GM19023 (cell line): Measurements from ENCODE around the gene SLC26A1.

Experiments used
- ATAC-seq: cut with Tn5 transposase; IDR thresholded peaks from one replicate; pipeline ENCODE4 v1.9.1; 2021; ENCODE audit warnings: mild to moderate bottlenecking, moderate library complexity; ENCODE audit not compliant: unreplicated experiment

Gene SLC26A1

DNA sequence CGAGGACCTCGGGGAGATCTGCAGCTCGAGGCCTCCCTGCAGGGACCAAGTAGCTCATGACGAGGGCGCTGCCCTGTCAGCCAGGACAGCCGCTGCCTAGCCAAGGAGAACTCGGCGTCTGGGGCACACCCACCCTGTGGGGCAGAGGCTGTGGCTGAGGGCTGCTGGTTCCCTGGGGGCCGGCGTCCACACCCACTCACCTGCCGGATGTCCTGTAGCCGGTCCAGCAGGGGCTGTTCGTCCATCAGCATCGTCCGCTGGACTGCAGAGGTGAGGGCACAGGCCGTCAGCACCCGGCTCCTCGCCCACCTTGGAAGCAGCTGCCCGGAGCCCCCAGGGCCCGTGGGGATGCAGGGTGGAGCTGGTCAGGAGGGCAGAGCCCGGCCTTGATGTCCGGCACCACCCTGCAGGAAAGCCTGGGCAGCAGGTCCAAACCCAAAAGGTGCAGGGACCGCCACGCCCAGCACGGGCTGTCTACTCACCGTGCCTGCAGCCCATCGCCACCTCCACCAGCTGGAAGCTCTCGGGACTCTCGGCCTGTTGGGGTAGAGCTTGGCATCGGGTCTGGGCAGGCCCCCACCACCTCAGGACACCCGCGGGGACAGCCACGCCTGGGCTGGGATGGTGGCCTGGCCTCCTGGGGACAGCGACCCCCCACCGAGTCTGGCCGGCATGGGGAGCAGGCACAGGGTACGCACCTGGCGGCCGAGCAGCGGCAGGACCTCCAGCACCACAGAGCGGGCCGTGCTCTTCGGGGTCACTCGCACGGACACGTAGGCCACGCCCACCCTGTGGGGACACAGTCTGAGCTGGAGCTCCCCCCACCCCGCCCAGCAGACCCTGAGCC is 26.7 kb downstream of the SLC26A1 start:
- no peak for ATAC-seq

DNA sequence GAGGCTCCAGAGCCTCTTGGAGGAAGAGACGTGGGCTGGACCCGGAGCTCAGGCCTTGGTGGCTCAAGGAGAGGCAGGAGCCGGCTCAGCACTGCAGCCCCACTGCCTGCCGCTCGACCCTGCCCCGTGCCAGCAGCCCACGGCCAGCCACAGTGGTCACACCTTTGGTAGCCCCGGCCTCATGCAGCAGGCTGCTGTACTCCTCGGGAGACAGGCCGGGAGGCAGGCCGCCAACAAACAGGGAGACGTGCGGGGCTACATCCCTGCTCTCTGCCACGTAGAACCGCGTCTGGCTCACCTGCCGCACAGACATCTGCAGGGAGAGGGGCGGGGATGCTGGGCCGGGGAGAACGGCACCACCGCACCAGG is 27.5 kb downstream of the SLC26A1 start:
- no peak for ATAC-seq

DNA sequence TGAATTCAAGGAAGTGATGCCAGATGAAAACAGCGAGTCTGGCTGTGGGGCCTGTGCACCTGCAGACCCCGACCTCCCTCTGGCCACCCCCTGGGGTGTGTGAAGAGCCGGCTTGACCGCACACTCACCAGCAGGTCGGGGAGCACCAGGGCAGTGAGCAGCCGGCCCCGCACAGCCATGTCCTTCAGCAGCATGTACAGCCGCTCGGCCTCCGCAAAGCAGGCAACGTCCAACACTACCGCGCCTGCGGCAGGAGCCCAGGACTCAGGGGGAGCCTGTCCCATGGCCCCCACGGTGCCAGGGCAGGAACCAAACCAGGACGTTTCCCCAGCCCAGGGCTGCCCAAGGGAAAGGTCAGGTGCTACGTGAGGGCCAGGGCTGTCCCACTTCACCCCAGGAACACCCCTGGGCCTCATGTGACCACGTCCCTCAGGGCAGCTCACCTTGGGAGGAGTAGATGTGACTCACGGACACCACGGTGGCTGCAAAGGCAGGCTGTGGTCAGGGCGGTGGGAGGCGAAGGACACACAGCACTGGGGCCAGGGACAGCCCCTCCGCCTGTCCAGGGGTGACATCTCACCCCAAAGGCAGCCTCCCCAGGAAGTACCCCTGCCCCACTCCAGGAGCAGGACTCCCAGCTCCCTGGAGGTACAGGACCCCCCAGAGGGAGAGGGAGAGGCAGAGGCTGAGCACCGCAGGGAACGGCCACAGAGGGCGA is 28.0 kb downstream of the SLC26A1 start:
- ATAC-seq: no peak

DNA sequence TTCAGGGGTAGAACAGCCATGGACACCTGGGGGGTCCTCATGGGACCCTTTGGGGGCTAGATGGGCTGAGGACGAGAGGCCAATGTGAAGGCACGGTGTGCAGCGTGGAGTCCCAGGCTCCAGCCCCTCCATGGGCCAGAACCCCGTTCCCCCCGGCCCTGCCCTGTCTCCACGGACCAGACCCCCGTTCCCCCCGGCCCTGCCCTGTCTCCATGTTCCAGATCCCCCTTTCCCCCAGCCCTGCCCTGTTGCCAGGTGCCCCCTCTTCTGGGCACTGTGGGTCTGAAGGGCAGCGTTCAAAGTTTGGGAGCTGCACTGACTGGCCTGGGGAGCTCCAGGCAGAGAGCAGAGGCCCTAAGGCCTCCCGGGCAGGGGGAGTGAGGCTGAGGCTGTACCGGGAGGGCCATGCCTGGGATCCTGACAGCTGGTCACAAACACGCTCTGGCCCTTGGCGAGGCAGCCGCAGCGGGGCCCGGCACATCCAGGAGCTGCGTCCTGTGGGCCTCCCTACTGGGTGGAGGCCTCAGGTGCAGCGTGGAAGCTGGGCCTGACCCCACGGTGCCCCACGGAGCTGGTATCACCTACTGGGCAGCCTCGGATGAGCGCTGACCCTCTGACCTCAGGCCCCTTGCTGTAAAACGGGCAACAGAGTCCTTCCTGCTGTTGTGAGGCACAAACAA is 28.7 kb downstream of the SLC26A1 start:
- no peak for ATAC-seq

DNA sequence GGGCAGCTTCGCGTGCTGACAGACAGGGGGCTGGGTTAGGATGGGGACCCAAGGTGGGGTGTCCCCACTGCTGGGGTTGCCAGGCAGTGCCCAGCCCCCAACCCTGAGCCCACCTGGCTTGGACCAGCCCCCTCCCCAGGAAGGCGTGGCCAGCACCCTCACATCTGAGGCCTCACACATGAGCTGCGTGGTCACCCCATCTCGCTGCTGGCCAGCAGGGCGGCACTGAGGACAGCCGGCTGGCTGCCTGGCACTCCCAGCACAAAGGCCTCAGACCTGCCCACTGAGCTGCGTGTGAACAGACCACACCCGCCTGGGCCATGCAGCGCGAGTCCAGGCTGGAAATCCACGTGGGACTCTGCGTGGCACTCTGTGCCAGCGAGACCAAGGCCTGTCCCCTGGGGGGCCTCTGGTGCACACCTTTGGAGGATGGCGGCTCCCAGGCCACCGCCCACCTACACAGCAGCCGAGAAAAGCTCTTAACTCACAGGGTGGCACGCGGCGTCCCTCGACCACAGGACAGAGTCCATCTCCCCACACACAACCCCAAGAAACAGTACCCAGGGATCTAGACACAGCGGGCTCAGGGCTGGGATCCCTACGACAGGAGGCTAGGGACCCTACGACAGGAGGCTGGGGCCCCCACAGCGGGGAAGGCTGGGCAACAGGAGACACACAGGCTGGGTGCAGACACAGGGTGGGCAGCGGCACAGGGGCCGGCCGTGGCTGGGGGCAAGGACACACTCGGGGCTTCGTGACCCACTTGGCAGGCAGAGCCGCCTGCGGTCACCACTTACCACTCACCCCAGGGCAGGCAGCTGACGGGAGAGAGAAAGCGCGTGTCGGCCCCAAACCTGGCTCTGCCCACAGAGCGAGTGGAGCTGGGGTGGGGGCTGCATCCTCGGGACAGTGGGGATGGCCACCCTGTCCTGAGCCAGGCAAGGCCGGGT is 29.7 kb downstream of the SLC26A1 start:
- no peak for ATAC-seq

DNA sequence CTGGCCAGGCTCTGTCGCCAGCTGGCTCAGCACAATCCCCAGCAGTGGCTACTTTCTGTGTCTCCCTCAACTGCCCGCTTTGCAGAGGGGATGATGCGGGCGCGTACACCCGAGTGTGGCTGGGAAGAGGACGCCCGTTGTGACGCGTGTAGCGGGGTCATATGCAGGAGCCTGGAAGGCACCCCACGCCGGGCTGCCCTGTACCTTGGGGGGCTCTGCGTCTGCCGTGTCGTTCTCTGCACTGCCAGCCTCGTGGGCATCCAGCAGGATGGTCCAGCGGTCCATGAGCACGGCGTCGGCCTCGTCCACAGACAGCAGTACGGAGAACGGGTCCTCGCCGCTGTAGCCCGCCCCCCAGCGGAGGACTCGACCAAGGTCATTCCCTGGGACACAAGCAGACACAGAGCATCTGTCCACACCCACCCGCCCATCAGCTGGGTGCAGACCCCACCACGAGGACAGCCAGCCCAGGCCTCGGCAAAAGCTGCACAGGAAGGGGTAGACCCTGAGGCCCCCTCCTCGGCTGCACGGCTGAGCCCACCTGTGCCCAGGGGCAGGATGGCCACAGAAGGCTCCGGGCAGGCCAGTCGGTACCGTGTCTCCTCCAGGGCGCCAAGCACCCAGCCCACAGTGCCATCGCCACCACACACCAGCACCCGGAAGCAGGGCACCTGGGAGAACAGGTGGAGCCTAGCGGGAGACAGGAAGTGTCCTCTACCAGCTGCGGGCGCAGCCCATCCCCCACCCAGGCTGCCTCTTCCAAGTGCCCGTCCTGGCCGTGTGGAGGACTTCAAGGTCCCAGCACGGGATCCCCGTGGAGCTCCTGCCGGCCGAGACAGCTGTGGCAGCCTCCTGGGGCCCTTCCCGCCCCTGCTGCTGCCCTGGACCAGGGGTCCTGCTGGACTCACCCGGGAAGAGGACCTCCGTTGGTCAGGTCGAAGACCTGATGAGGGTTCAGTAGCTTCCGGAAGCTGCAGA is 30.7 kb downstream of the SLC26A1 start:
- ATAC-seq: no peak

DNA sequence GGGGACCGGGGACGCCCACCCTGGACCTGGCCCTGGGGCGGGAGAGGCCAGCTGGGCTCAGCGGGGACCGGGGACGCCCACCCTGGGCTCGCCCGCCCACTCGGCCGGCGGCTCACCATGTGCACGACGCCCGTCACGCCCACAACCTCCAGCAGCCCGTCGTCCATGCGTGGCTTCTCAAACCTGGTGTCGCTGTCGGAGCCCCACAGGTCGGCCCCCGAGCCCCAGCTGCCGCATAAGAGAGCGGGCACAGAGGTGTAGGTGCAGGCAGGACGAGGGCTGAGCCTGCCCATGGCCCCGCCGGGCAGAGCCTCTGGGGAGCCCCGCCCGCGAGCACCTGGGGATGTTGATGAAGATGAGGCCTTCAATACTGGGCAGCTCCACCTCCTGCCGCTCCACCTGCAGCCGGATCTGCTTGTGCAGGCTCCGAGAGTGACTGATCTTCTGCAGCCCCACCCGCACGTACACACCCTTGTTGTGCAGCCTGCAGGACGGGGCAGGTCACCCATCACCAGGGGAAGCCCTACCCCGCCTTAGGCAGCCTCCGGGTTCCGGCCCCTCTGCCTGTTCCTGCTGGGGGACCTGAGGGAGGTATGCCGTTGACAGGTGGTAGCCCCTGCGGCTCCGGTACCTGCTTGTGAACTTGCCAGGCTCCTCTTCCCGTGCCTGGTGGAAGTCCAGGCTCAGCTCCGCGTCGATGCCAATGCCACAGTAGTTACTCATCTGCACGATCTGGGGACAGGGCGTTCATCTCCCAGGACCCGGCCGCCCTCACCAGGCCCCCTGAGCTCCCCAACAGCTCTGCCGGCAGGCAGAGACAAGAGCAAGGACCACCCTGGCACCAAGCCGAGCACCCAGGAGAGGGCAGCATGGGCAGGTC is 31.6 kb downstream of the SLC26A1 start:
- no peak for ATAC-seq

DNA sequence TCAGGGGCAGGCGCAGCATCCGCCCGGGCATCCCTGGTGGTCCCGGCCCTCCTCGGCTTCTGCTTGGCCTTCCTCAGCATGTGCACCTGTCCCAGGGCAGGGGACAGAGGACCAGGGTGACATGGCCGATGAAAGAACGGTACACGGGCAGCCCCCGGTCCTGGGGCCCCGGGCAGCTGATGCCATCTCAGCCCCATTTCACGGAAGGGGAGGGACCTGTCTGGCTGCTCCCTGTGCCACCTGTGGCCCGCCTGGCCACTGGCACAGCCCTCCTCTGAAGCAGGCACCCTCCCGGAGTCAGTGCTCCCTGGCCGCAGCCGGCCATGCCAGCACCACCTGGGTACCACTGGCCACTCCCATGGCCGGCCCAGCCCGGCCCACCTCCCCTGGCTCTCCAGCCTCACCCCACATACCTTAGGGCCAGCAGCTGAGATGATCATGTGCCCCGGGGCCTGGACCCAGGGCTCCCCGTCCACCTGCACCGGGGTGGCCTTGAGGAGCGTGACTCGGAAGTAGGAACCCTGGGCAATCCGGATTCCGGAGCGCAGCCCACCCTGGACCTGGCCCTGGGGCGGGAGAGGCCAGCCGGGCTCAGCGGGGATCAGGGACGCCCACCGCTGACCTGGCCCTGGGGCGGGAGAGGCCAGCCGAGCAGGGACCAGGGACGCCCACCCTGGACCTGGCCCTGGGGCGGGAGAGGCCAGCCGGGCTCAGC is 32.4 kb downstream of the SLC26A1 start:
- ATAC-seq: no peak

DNA sequence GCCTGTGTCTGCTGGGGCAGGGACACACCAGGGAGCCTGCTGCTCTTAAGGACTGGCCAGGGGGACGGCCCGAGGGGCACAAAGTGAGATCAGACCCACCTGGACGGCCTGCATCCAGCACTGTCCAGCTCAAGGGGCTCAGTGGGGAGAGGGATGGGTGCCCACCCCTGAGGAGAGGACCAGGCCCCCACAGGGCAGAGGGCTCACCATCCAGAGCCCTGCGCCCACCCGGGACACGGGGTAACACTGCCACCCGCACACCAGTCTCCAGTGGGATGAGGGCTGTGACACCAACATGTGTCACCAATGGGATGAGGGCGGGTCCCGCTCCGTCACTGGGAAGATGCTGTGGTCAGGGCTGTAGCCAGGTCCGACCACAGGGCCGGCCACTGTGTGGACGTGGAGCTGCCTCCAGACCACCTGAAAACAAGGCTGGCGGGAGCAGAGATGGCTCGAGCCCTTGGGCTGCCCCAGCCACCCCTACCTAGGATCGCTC is 33.0 kb downstream of the SLC26A1 start:
- no peak for ATAC-seq

DNA sequence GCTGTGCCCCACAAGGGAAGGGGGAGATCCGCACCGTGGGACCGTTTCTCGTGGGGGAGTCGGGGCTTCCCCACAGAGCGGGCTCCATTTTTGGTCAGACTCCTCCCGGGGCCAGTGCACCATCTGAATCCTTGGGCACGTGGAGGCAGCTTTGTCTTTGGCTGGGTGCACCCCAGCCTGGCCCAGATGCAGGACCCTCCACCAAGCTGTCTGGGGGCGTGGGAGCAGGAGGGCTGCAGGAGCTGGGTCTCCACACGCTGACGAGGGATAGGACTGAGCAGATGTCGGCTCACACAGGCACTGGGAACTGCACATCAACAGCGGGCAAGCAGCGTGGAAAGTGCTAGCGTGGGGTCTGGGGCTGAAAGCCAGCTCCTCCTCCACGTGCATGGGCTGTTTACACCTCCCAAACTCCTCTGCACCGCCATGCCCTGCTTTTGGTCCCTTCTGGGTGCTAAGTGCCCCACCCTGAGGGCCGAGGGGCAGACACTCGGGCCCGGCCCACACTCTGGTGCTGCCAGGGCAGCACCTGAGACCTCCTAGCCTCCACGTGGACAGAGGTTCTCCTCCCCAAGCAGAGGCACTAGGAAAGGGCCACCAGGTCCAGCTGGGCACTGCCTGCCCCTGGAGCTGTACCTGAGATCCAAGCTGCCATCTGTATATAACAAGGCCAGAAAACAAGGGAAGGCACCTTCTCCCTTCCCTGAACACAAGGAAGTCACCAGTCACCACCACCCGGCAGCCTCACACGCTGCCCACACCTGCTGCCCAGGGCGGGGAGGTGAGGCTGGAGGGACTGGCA is 33.7 kb downstream of the SLC26A1 start:
- no peak for ATAC-seq

DNA sequence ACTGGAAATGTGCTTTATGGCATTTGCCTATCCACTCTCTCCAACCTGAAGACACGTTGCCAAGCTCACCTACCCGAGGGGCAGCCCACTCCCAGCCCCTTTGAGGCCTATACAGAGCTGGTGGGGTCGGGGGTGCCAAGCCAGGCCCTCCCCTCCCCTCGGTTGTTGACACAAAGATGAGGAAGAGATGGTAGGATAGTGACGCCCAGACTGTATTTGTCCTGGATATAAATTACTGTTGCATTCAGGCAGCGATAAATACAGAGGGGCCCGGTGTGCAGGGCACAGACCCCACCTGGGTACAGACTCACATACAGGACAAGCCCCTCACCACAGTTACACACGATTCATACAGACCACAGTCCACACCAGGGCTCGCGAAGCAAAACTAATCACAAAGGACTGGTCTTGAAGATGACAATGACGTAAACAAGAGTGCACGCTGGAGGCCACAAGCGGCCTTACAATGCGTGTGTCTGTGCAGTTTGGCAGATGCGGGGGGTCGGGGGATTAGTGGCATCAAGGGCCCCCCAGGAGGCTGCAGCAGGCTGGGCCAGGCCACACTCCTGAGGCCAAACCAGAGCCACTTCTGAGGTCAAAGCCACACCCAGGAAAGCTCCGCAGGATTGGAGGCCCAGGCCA is 34.4 kb downstream of the SLC26A1 start:
- no peak for ATAC-seq

DNA sequence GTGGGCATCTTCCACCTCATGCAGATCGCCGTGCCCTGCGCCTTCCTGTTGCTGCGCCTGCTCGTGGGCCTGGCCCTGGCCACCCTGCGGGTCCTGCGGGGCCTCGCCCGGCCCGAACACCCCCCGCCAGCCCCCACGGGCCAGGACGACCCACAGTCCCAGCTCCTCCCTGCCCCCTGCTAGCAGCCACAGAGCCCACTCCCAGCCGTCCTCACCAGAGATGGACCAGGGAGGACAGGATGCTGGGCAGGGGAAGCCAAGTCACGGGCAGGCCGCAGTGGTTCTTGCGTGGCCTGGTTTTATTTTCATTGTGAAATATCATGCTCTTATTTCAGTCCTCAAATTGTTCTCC is 34.9 kb downstream of the SLC26A1 start:
- ATAC-seq: no peak

DNA sequence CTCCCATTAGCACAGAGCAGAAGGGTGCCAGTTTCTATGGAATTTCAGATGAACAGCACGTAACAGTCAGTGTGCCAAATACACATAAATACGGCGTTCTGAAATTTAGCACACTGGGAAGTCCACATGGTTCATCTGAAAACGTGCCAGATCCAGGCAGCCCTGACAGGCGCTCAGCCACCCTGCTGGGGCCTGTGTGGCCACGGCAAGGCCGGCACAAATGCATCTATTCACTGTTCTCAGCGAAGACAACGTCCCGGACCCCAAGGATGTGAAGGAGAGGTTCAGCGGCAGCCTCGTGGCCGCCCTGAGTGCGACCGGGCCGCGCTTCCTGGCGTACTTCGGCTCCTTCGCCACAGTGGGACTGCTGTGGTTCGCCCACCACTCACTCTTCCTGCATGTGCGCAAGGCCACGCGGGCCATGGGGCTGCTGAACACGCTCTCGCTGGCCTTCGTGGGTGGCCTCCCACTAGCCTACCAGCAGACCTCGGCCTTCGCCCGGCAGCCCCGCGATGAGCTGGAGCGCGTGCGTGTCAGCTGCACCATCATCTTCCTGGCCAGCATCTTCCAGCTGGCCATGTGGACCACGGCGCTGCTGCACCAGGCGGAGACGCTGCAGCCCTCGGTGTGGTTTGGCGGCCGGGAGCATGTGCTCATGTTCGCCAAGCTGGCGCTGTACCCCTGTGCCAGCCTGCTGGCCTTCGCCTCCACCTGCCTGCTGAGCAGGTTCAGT is 35.5 kb downstream of the SLC26A1 start:
- no peak for ATAC-seq

DNA sequence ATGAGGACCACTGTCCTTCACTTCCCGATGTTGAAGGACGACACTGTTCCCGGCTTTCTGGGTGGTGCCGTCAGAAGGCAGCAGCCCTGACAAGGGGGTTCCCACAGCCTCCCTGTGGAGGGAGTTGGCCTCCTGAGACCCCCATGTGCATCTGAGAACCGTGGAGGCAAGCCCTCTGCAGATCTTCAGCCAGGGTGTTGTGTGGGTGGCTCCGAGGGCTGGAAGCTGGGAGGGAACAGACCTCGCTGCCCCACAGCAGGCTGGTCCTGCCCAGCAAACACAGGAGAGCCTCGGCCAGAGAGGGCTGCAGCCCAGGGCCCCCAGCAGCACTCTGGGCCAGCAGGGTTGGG is 36.0 kb downstream of the SLC26A1 start:
- ATAC-seq: no peak

DNA sequence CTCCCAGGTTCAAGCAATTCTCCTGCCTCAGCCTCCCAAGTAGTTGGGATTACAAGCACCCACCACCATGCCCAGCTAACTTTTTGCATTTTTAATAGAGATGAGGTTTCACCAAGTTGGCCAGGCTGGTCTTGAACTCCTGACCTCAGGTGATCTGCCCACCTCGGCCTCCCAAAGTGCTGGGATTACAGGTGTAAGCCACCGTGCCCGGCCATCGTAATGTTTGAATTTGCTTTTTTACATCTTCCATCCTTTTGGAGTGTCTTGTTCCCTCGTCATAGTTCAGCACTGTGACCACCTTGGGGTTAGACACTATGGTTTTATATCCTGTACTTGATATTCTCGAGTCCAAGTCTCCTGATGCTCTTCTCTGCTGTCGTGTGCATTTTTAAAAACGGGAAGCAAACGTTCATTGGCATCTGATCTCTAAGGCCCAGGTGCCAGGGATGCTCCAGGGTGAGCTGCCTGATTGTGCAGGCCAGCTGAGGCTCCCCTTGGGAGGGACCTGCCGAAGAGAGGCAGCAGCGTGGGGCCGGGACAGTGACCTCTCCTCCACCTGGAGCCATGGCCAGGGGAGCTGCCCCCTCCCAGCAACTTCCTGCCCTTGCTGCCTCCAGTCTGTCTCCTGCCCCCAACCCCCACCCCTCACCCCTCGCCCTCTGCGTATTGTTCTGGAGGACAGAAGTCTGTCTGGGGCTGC is 36.5 kb downstream of the SLC26A1 start:
- no peak for ATAC-seq
